Right cardiac atrium (tissue), 5 donors: ENCODE data around the gene APOO. TPM values are rescaled to one million over a fixed set of nuclear protein-coding genes. Genes with fewer than 3 reads are reported as not detected.
A peak's percentile ranks its signal among the peaks of the same experiment; 100 is the strongest.
"Not testable (repeated sequence)": the region's sequence is repeated elsewhere in the genome, so short reads cannot be mapped to it uniquely, and the experiment has no call there.

ENCODE experiments used
- ATAC-seq, 2 donors: fragments of 200-7000 bp; cut with Tn5 transposase; one replicate each; pipeline versions ENCODE4 v1.8.0 to v1.9.1; 2020; ENCODE audit warnings: moderate library complexity in 2 of 2, mild to moderate bottlenecking in 1 of 2
- DNase-seq, 3 donors: peaks; one replicate each; pipeline ENCODE4 v3.0.0-alpha.2; 2020
- H3K27ac ChIP-seq: one replicate; pipeline ENCODE4 v1.5.1; 2013; ENCODE audit warnings: mild to moderate bottlenecking, low read length, control low read depth, moderate library complexity
- H3K27me3 ChIP-seq: one replicate; pipeline ENCODE4 v1.6.1; 2013; ENCODE audit not compliant: control insufficient read depth, insufficient read depth
- H3K4me1 ChIP-seq: one replicate; pipeline ENCODE4 v1.6.1; 2013; ENCODE audit warnings: low read length; ENCODE audit not compliant: control insufficient read depth, insufficient read depth
- H3K4me3 ChIP-seq: one replicate; pipeline ENCODE4 v1.5.1; 2013; ENCODE audit warnings: low read length, control low read depth
- H3K9me3 ChIP-seq: one replicate; pipeline ENCODE4 v1.6.1; 2013; ENCODE audit warnings: low read length; ENCODE audit not compliant: control insufficient read depth
- WGBS: extraction: QIAGEN DNeasy Blood & Tissue Kit; methylation state at CpG from one replicate; pipeline ENCODE4 v1.1.7; 2013; 5-methylcytosine and 5-hydroxymethylcytosine counted together
- intact Hi-C, 4 donors: fragments of 100-400 bp; cut with DNase I; formaldehyde crosslinking; loops; one replicate each; pipeline versions ENCODE4 v1.11.0 to v1.14.0; 2022 to 2023
- polyA plus RNA-seq: library from polyadenylated mRNA; stranded (reverse); fragments of 200-250 nt; gene quantifications from one replicate; pipeline ENCODE4 v1.2.3, GENCODE V29; 2013
- total RNA-seq, 4 donors: library from RNA; stranded (reverse); fragmentation: NEBNext Ultra II Directional; extraction: Animal tissue kit (Norgen Biotek cat#: 25700); gene quantifications; one replicate each; pipeline ENCODE4 v1.2.1, GENCODE V29; 2021
- donor health status: healthy with polysubstance abuse.
- donor health status: DM: no; HTN: yes; CAD: no.
- donor health status: DM: no; HTN: no; CAD: no.
- donor health status: DM: no; HTN: yes; CAD: no; lungs with severe emphysema.
- donor health status: DM: yes; HTN: yes; CAD: no.

APOO gene
- total and polyA plus RNA-seq, 5 donors, result 65.7 to 105 (median 85.3) TPM

- intact Hi-C loops, result no loop called here
These were observed 19.8 kb downstream of the APOO start for GRCh38 chrX:23887918-23888317.

GRCh38 chrX:23887451-23887850 lies 20.3 kb downstream of the APOO start:
- no peaks in the 10 kb centered on the region for H3K4me1 ChIP-seq
- intact Hi-C loops, result no loop called here
- H3K27ac ChIP-seq, result no peak overlapping the region
- no peak overlapping the region for H3K4me3 ChIP-seq
- DNase-seq (no peak), ATAC-seq (no peak)
- no peaks in the 10 kb centered on the region for H3K27me3 ChIP-seq
- WGBS, result 96% methylated on average over 6 of the region's 6 CpGs
- no peaks in the 10 kb centered on the region for H3K9me3 ChIP-seq

More at GRCh38 chrX:23887918-23888317, 19.8 kb downstream of the APOO start:
- whole genome bisulfite sequencing, result 97% methylated on average over 4 of the region's 4 CpGs
- Histone ChIP-seq H3K9me3 (no peaks in the 10 kb centered on the region), H3K27me3 (no peaks in the 10 kb centered on the region), H3K27ac (no peak overlapping the region), H3K4me3 (no peak overlapping the region), H3K4me1 (no peaks in the 10 kb centered on the region)
- ATAC-seq (no peak), DNase-seq (no peak)

GRCh38 chrX:23885803-23886202 lies 21.9 kb downstream of the APOO start:
- intact Hi-C loops, result no loop called here
- ATAC-seq (no peak), DNase-seq (no peak)
- Histone ChIP-seq H3K9me3 (no peaks in the 10 kb centered on the region), H3K27me3 (no peaks in the 10 kb centered on the region), H3K4me3 (no peak overlapping the region), H3K4me1 (no peaks in the 10 kb centered on the region), H3K27ac (no peak overlapping the region)
- 56% methylated on average over 3 of the region's 3 CpGs for whole genome bisulfite sequencing

GRCh38 chrX:23884427-23885024 lies 23.2 kb downstream of the APOO start:
- H3K27ac ChIP-seq, result no peak overlapping the region
- no peak for ATAC-seq
- no peak for DNase-seq
- no peaks in the 10 kb centered on the region for H3K9me3 ChIP-seq
- intact Hi-C loops, result no loop called here
- WGBS, result 72% methylated on average over 4 of the region's 4 CpGs
- no peaks in the 10 kb centered on the region for H3K4me1 ChIP-seq
- no peaks in the 10 kb centered on the region for H3K27me3 ChIP-seq
- no peak overlapping the region for H3K4me3 ChIP-seq

DNA sequence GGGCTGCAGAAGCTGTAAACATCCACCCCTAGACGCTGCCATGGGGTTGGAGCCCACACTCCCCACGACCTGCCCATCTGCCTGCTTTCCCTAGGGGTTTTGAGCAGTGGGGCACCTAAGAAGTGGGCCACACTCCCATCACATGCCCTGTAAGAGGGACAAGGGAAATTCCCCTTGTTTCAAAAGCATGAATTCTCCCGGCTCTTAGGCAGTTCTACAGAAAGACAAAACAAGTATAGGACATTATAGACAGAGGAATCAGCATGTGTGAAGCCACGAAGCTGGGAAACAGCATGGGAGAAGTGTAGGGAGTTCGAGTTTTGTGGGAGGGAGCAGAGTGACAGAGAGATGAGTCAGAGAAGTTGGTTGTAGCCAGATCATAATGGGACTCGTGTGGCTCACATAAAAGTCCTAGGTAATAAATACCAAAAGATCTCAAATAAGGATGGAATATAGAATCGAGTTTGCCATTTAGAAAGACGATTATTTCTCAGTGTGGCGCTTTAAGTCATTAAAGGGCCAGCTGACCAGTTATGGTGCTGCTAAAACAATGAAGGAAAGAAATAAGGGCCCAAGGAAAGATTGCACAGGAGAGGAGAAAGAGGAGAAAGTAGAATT lies 23.9 kb downstream of the APOO start:
- WGBS, result 65% methylated on average over 9 of the region's 9 CpGs
- no peaks in the 10 kb centered on the region for H3K4me1 ChIP-seq

GRCh38 chrX:23879380-23880090 lies 28.2 kb downstream of the APOO start:
- intact Hi-C loops, result no loop called here
- no peak for ATAC-seq

More for the DNA sequence above, 23.9 kb downstream of the APOO start:
- no peak overlapping the region for H3K4me3 ChIP-seq
- H3K9me3 ChIP-seq, result no peaks in the 10 kb centered on the region
- peak in 1 of 2 donors; percentile 42 for ATAC-seq
- intact Hi-C loops, result no loop called here
- no peak for DNase-seq
- H3K27ac ChIP-seq, result no peak overlapping the region
- no peaks in the 10 kb centered on the region for H3K27me3 ChIP-seq

DNA sequence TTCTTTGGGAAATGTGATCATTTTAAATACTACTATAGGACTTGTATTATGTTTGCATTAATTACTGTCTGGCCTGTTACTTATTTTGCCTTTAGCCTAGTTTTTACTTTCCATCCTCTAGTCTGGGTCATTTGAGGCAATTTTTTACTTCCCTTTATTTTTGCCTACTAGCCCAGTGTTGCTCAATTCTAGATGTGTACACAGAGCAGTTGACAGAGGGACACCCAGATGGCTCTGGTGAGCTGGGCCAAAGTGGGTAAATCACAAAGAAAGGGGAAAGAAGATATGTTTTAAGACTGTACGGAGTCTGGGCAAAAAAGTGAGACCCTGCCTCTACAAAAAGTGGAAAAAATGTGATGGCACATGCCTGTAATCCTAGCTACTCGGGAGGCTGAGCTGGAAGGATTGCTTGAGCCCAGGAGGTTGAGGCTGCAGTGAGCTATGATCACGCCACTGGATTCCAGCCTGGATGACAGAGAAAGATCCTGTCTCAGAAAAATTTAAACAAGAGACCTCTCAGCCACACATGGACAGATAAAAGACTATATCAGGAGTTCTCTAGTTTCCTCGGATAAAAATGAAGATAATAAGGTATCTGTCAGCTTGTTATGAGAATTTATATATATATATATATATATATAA lies 35.7 kb downstream of the APOO start:
- intact Hi-C loops, result no loop called here
- DNase-seq, result no peak
- ATAC-seq, result peak in 1 of 2 donors; percentile 39
- no peaks in the 10 kb centered on the region for H3K27me3 ChIP-seq
- no peak overlapping the region for H3K27ac ChIP-seq
- no peak overlapping the region for H3K4me3 ChIP-seq
- H3K4me1 ChIP-seq, result no peaks in the 10 kb centered on the region
- H3K9me3 ChIP-seq, result no peaks in the 10 kb centered on the region
- WGBS, result 73% methylated on average over 4 of the region's 4 CpGs

More at GRCh38 chrX:23879380-23880090, 28.2 kb downstream of the APOO start:
- Histone ChIP-seq H3K4me3 (no peak overlapping the region), H3K4me1 (no peaks in the 10 kb centered on the region), H3K27me3 (no peaks in the 10 kb centered on the region), H3K9me3 (no peaks in the 10 kb centered on the region), H3K27ac (no peak overlapping the region)
- 54% methylated on average over 2 of the region's 2 CpGs for WGBS
- no peak for DNase-seq

DNA sequence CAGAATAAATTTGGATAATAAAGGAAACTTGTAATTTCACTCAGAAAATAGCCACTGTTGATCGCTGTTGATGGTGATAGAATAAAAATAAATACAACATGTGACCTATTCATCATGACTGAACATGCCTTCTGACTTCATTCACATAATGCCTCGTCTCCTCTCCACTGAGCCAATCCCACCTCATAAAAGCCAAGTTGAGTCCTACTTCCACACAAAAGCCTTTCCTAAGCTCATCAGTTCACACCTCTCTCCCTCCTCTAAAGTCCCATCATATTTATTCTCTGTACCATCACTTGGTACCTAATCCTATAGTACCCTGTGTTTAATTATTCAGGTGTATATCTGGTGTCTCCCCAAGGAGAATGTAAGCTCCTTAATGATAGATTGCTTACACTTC lies 37.7 kb downstream of the APOO start:
- H3K9me3 ChIP-seq, result no peaks in the 10 kb centered on the region
- no peak overlapping the region for H3K4me3 ChIP-seq
- H3K4me1 ChIP-seq, result no peaks in the 10 kb centered on the region
- intact Hi-C loops, result no loop called here
- H3K27me3 ChIP-seq, result no peaks in the 10 kb centered on the region
- 90% methylated on average over 2 of the region's 2 CpGs for WGBS
- ATAC-seq, result no peak
- no peak overlapping the region for H3K27ac ChIP-seq
- DNase-seq, result no peak

DNA sequence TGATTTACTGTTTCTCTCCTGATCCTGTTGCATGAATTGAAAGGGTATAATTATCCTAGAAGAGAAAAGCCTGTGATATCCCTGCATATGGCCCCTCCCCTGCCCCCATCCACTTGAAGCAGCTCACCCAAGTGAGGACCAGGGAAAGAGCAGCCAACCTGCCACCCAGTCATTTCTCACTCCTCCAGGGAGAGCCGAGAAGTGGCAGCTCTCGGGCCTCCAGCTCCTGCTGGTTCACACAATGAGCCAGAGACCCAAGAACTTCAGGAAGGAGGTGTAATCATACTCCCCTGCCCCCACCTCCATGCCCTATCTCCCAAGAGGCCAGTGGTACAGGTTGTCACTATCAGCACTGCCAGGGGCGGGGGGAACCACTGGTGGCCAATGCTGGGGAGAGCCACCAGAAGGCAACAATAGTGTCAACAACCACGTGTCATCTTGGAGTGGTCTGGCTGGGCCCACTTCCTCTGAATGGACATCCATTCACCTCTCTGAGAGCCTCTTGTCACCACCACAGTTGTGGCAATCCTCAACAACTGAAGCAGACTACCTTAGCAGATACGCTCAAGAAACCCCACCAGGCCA lies 42.9 kb downstream of the APOO start:
- Histone ChIP-seq H3K9me3 (no peaks in the 10 kb centered on the region), H3K27me3 (no peaks in the 10 kb centered on the region), H3K27ac (no peak overlapping the region), H3K4me3 (no peak overlapping the region), H3K4me1 (no peaks in the 10 kb centered on the region)
- no peak for ATAC-seq
- no peak for DNase-seq
- 70% methylated on average over 5 of the region's 5 CpGs for WGBS
- intact Hi-C loops, result no loop called here

DNA sequence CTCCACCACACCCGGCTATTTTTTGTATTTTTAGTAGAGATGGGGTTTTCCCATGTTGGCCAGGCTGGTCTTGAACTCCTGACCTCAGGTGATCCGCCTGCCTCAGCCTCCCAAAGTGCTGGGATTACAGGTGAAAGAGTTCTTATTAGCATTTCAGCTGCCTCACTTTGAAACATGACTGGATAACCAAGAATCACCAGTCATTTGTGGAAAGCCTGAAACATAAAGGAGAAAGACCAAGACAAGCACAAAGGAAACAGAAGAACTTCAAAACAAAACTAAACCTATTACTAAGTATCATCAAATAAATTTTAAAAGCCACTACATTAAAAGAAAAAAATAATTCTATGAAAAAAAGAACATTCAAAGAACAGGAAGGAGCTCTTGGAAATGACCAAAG lies 45.8 kb downstream of the APOO start:
- intact Hi-C loops, H3K4me1 ChIP-seq, ATAC-seq, H3K27ac ChIP-seq, H3K4me3 ChIP-seq, DNase-seq, H3K27me3 ChIP-seq, H3K9me3 ChIP-seq: not testable (repeated sequence)
- WGBS, result 94% methylated on average over 2 of the region's 2 CpGs
